Small intestine (tissue), 7 donors: ENCODE results near the gene SLC22A3. TPM values are rescaled to one million over a fixed set of nuclear protein-coding genes. Genes with fewer than 3 reads are reported as not detected.

ENCODE experiments used
- DNase-seq, 2 donors: peaks; one replicate each; pipeline versions ENCODE4 v3.0.0 to v3.0.0-alpha.2; 2013
- FAIRE-seq: peaks from 2 replicates; lab custom pipeline; 2012; peaks lifted over from hg19 to GRCh38; lab: Jason Lieb, UNC
- H3K27ac ChIP-seq, 3 donors: one replicate each; pipeline ENCODE4 v1.5.1; 2013; ENCODE audit warnings: low read length in 2 of 3, mild to moderate bottlenecking in 2 of 3, control low read depth in 1 of 3, inconsistent platforms in 1 of 3, low read depth in 1 of 3, moderate library complexity in 1 of 3
- H3K27me3 ChIP-seq, 3 donors: one replicate each; pipeline ENCODE4 v1.6.1; 2013; ENCODE audit warnings: low read length in 3 of 3, inconsistent platforms in 1 of 3; ENCODE audit not compliant: control insufficient read depth in 3 of 3, insufficient read depth in 3 of 3
- H3K36me3 ChIP-seq, 3 donors: one replicate each; pipeline ENCODE4 v1.6.1; 2013; ENCODE audit warnings: low read length in 3 of 3, inconsistent platforms in 1 of 3, low read depth in 1 of 3, mild to moderate bottlenecking in 1 of 3, moderate library complexity in 1 of 3; ENCODE audit not compliant: control insufficient read depth in 3 of 3, insufficient read depth in 2 of 3
- H3K4me1 ChIP-seq, 3 donors: one replicate each; pipeline ENCODE4 v1.6.1; 2013; ENCODE audit warnings: low read length in 2 of 3, inconsistent platforms in 1 of 3, low read depth in 1 of 3, mild to moderate bottlenecking in 1 of 3, moderate library complexity in 1 of 3; ENCODE audit not compliant: control insufficient read depth in 3 of 3, insufficient read depth in 2 of 3
- H3K4me3 ChIP-seq, 3 donors: one replicate each; pipeline ENCODE4 v1.5.1; 2013; ENCODE audit warnings: low read length in 3 of 3, control low read depth in 1 of 3, inconsistent platforms in 1 of 3, low read depth in 1 of 3, mild to moderate bottlenecking in 1 of 3, moderate library complexity in 1 of 3
- H3K9me3 ChIP-seq, 2 donors: one replicate each; pipeline ENCODE4 v1.6.1; 2013; ENCODE audit warnings: low read depth in 1 of 2, low read length in 1 of 2; ENCODE audit not compliant: control insufficient read depth in 2 of 2, insufficient read depth in 1 of 2
- WGBS, 3 donors: extraction: QIAGEN DNeasy Blood & Tissue Kit; methylation state at CpG; one replicate each; pipeline ENCODE4 v1.1.7; 2013; 5-methylcytosine and 5-hydroxymethylcytosine counted together
- polyA plus RNA-seq, 4 donors: library from polyadenylated mRNA; stranded (reverse) in 3 of 4; unstranded in 1 of 4; fragments of 200-250 nt in 3 of 4; fragments of 120-200 nt in 1 of 4; gene quantifications; one replicate each; pipeline versions ENCODE4 v1.2.1 to v1.2.3, GENCODE V29; 2013
- donor health status: healthy with polysubstance abuse.
- donor health status: control.
- donor health status: control.
- donor health status: Bipolar disorder and iron deficiency.
- donor health status: healthy.

The SLC22A3 gene
- polyA plus RNA-seq, 4 donors, result 0.67 to 5.6 (median 2.8) TPM

DNA sequence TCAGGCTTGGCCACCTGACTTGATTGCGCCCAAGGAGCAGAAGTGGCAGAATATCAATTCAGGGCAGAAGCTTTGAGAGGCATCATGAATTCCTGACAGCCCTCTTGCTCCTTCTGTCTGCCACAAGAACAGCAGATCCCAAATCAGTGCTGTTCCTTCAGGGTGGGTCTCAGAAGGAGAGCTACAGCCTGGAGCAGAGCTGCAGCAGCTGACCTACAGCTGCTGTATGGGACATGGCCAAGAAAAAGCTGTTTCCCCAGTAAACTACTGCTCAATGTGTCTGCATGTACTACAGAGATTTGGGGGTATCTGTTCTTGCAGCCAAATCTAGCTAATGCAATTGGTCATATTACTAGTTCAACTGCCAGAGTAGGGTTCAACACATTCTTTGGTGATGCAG lies 69.0 kb downstream of the SLC22A3 start:
- DNase-seq, result peak in 1 of 2 donors; percentile 19

DNA sequence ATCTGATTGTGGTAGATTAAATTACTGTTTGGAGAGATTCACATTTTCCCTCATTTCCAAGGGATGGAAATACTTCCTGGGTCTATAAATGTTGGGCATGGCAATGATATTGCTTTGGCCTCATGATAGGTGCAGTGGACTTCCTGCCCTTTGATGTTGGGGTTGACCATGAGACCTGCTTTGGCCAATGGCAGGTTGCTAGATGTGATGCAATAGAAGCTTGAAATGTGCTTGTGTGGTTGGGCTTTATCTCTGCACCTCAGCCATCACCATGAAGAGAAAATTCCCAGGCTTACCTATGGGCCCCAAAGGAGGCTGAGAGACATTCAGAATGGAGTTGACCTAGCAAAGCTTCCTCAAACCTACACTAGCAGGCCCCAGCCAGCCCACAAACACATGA lies 69.4 kb downstream of the SLC22A3 start:
- peaks cover 0 to 30% (median 1%) of the 10 kb centered on the region in 3 donors for H3K4me1 ChIP-seq
- no peaks in the 10 kb centered on the region for H3K9me3 ChIP-seq
- no peaks in the 10 kb centered on the region for H3K36me3 ChIP-seq
- no peak overlapping the region for H3K4me3 ChIP-seq
- H3K27me3 ChIP-seq, result no peaks in the 10 kb centered on the region
- peak overlapping the region in 1 of 3 donors; percentile 24 for H3K27ac ChIP-seq
- no peak for FAIRE-seq
- peak in 1 of 2 donors; percentile 21 for DNase-seq

More for the DNA sequence above, 69.0 kb downstream of the SLC22A3 start:
- Histone ChIP-seq H3K27me3 (no peaks in the 10 kb centered on the region), H3K9me3 (no peaks in the 10 kb centered on the region), H3K36me3 (no peaks in the 10 kb centered on the region), H3K4me3 (no peak overlapping the region), H3K27ac (no peak overlapping the region), H3K4me1 (peaks cover 0 to 30% (median 1%) of the 10 kb centered on the region in 3 donors)
- 80 to 90% (median 83%) methylated on average over 1 of the region's 1 CpG for WGBS, 3 donors
- FAIRE-seq, result no peak

DNA sequence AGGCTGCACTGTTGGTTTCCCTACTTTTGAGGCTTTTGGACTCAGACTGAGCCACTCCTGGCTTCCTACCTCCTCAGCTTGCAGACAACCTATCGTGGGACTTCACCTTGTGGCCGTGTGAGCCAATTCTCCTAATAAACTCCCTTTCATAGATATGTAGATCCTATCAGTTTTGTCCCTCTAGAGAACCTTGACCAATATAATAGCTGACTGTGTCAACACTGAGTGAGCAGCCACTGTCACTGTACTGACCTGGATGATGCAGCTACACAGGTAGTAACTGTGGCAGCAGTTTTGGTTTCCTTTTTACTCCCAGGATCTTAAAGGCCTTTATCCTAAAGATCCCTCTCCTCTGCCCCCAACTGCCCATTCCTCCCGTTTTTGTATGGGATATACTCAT lies 70.2 kb downstream of the SLC22A3 start:
- peak overlapping the region in 1 of 3 donors; percentile 63 for H3K27ac ChIP-seq
- DNase-seq, result peak; percentile 54 to 66
- peaks cover 0 to 30% (median 1%) of the 10 kb centered on the region in 3 donors for H3K4me1 ChIP-seq
- H3K4me3 ChIP-seq, result no peak overlapping the region
- H3K27me3 ChIP-seq, result no peaks in the 10 kb centered on the region
- WGBS, 3 donors, result 28 to 60% (median 36%) methylated on average over 3 of the region's 3 CpGs
- H3K36me3 ChIP-seq, result no peaks in the 10 kb centered on the region
- FAIRE-seq, result no peak
- no peaks in the 10 kb centered on the region for H3K9me3 ChIP-seq

DNA sequence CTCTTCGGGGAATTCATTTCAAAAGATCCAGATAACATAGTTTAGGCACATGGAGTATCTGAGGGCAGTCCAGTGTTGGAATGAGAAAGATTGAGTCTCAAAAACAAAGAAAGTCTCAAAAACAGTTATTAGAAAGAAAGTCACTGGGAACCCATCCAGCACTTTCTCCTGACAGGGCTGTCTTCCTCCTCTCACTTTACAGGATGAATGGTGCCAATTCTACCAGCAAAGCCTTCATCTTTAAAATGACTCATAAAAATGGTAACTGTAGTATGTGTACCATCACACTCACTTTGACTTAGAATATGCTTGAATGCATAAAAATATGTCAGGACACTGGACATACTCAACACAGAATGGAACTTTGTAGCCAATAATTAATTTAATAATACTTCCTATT lies 71.3 kb downstream of the SLC22A3 start:
- FAIRE-seq, result no peak
- no peak for DNase-seq
- Histone ChIP-seq H3K27me3 (no peaks in the 10 kb centered on the region), H3K4me1 (peaks cover 0 to 30% (median 1%) of the 10 kb centered on the region in 3 donors), H3K4me3 (no peak overlapping the region), H3K36me3 (no peaks in the 10 kb centered on the region), H3K27ac (no peak overlapping the region), H3K9me3 (no peaks in the 10 kb centered on the region)
- WGBS, 3 donors, result 68 to 87% (median 78%) methylated on average over 1 of the region's 1 CpG

DNA sequence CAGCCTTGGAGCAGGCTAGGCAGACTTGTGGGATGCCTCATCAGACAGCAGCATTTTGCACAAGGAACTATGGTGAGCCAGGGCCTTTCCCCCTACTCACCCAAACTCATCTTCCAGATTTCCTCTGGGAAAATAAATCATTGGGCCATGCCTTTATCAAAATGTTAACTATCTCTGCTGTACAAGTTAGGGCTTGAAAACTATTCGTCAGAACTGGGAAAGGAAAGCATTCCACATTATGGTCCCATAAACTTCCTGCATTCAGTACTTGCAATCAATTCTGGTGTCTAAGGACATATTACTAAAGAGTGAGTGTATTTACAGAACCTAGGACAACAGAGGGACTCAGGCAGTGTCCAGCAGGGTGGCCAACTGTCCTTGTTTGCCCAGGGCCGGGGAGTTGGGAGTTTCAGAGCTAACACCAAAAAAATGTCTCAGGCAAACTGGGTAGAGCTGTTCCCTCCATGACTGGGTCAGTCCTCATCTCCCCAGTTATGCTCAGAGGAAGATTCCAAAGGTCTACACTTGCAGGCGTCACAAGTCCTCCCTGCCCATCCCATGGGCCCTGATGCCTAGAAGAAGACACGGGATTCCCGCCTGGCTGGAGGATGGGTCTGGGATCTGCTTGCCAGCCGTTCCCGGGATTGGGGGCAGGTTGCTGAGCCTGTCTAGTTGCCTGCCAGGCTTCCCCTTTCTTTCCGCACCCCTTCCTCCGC lies 72.2 kb downstream of the SLC22A3 start:
- 89 to 94% (median 90%) methylated on average over 9 of the region's 9 CpGs for WGBS, 3 donors
- DNase-seq (peak in 1 of 2 donors; percentile 11), FAIRE-seq (no peak)
- peaks cover 0 to 30% (median 1%) of the 10 kb centered on the region in 3 donors for H3K4me1 ChIP-seq
- H3K9me3 ChIP-seq, result no peaks in the 10 kb centered on the region
- no peak overlapping the region for H3K27ac ChIP-seq
- H3K4me3 ChIP-seq, result no peak overlapping the region
- H3K36me3 ChIP-seq, result no peaks in the 10 kb centered on the region
- H3K27me3 ChIP-seq, result no peaks in the 10 kb centered on the region

DNA sequence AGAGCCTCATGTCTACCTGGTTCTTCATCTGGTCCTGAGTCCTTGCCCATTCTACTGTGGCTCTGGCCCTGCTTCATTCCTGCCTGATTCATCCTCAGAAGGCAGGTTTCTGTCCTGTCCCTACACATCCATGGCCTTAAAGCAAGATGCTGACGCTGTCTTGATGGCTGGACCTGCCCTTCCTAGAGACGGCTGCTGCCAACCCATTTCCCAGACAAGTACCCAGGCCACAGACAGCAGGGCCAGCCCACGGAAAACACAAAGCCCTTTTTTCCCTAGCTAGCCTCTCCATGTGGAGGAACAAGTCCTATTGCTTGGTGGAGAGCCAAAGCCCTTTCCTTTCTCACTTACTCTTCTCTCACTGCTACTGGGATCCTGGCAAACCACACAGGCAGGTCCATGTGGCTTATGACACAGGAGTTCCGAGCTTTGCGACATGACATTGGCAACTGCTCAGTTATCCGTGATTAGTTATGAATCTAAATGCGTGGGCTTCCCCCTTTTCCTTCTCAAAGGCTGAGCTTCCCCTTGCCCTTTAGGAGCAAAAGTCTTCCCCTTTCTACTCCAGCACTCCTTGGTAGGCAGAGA lies 72.9 kb downstream of the SLC22A3 start:
- H3K27ac ChIP-seq, result no peak overlapping the region

DNA sequence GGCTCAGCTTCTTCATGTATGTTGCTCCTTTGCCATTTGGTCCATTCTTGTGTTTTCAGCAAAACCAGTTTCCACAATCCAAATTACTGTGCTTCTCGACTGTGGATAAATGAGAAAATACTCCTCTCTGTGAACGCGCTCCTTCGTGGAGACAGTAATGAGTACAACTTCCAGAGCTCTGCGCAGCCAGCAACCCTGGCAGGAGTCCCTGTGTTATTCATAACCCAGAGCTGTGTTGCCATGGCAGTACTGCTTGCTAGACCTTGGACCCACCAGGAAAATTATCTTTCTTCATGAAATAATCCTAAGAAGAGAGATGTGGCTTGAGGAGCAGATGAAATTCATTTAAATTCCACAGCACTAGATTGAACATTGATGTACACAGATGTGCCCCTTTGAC lies 73.7 kb downstream of the SLC22A3 start:
- Histone ChIP-seq H3K36me3 (no peaks in the 10 kb centered on the region), H3K27me3 (no peaks in the 10 kb centered on the region), H3K27ac (no peak overlapping the region), H3K4me3 (no peak overlapping the region), H3K4me1 (peaks cover 0 to 26% (median 1%) of the 10 kb centered on the region in 3 donors), H3K9me3 (no peaks in the 10 kb centered on the region)
- DNase-seq (peak; percentile 11 to 79), FAIRE-seq (no peak)
- 25 to 48% (median 43%) methylated on average over 5 of the region's 5 CpGs for WGBS, 3 donors

More for the DNA sequence above, 72.9 kb downstream of the SLC22A3 start:
- DNase-seq (no peak), FAIRE-seq (no peak)
- WGBS, 3 donors, result 78 to 90% (median 87%) methylated on average over 7 of the region's 7 CpGs
- H3K4me1 ChIP-seq, result peaks cover 0 to 30% (median 1%) of the 10 kb centered on the region in 3 donors
- H3K4me3 ChIP-seq, result no peak overlapping the region
- H3K36me3 ChIP-seq, result no peaks in the 10 kb centered on the region
- no peaks in the 10 kb centered on the region for H3K9me3 ChIP-seq
- no peaks in the 10 kb centered on the region for H3K27me3 ChIP-seq

DNA sequence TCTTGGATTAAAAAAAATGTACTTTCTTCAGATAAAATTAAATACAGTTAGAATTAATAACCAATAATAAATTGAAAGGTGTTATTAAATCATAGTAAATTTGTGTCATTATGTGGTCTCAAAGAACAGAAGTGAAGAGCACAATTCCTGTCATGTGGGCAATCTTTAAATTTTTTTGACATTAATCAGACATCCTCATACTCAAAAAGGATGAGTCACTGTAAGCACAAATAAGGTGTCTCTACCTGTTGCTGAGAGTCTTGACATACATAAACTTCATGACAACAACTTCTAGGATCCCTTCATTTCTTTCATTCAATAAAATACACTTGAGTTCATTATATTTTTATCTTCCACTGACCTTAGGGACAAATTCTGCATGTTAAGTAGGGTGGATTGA lies 76.1 kb downstream of the SLC22A3 start:
- H3K36me3 ChIP-seq, result no peaks in the 10 kb centered on the region
- H3K27me3 ChIP-seq, result peaks cover 0 to 1% (median 0%) of the 10 kb centered on the region in 3 donors
- FAIRE-seq, result no peak
- no peak for DNase-seq
- H3K9me3 ChIP-seq, result no peaks in the 10 kb centered on the region
- peaks cover 0 to 6% (median 3%) of the 10 kb centered on the region in 3 donors for H3K4me1 ChIP-seq
- no peak overlapping the region for H3K4me3 ChIP-seq
- H3K27ac ChIP-seq, result no peak overlapping the region
